ENCODE measurements around the gene TLR9.

TLR9 gene

DNA sequence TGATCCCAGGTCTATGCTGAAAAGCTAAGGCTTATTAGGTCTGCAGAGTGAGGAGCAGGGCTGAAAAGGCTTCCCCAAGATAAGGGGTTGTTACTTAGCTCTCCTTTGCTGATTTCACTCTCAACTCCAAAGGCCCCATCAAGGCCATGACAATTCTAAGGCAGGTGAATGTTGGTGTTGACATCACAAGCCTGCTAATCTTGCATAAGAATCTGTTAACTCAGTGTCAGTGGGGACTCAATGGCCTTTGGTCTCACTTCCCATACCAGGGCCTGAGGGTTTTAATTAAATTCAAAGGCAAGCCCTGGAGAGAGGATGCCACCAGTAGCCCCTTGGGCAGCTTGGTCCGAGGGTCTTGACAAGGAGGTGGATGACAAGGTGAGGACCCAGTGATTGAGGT, 36.9 kb downstream of the TLR9 start:
- TF ChIP-seq FOXA1 (IDR thresholded peaks at IDR 0.05) (no peak), ARNT (IDR thresholded peaks at IDR 0.05) (no peak), BHLHE40 (IDR thresholded peaks at IDR 0.05; ENCODE audit: borderline replicate concordance) (no peak), SUZ12 (IDR thresholded peaks at IDR 0.05) (no peak), L3MBTL2 (conservative IDR thresholded peaks at IDR 0.05) (no peak)
- DNase-seq (ENCODE audit: extremely low spot score): no peak
- ChIA-PET CTCF (no interaction called here), POLR2A (interaction anchor here (1.2 kb wide), 1 partner anchor 34 kb away, joined by 4 read pairs; the partner anchor contains the start of gene POC1A)

DNA sequence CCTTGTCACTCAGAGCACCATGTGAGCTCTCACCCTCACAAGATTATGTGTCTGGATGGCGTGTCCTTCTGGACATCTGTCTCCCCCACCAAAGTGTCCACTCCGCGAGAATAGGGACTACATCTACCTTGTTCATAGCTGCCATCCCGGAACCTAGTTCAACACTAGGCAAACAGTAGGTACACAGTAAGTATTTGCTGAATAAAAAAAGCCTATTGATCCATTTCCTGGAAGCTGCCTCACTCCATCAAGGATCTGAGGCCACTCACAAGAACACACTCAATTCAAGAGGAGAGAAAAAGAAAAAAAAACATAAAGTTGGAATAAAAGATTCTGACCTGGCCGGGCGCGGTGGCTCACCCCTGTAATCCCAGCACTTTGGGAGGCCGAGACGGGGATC, 38.7 kb downstream of the TLR9 start:
- CTCF ChIA-PET: no interaction called here
- POLR2A ChIA-PET: no interaction called here

GRCh38 chr3:52185837-52186236, 39.6 kb downstream of the TLR9 start:
- TF ChIP-seq CTBP1 (IDR thresholded peaks at IDR 0.05; ENCODE audit: borderline replicate concordance): no peak
- no peak for TF ChIP-seq LEF1 (IDR thresholded peaks at IDR 0.05; ENCODE audit: borderline replicate concordance)
- no peak for TF ChIP-seq HDGF (IDR thresholded peaks at IDR 0.05; ENCODE audit: borderline replicate concordance)
- no peak for TF ChIP-seq SP1 (IDR thresholded peaks at IDR 0.05)
- no peak for TF ChIP-seq FOXM1 (IDR thresholded peaks at IDR 0.05; ENCODE audit: borderline replicate concordance)
- no peak for TF ChIP-seq BHLHE40 (IDR thresholded peaks at IDR 0.05; ENCODE audit: borderline replicate concordance)
- TF ChIP-seq FOXK2 (IDR thresholded peaks at IDR 0.05): no peak
- ChIA-PET POLR2A (interaction anchor here (1.0 kb wide), 1 partner anchor 12 kb away, joined by 3 read pairs; no protein-coding TSS in a partner anchor), CTCF (interaction anchor here (1.2 kb wide), 1 partner anchor 12 kb away, joined by 3 read pairs; no protein-coding TSS in a partner anchor)
- no peak for DNase-seq (ENCODE audit: extremely low spot score)

More for the DNA sequence above, 38.7 kb downstream of the TLR9 start:
- no peak for TF ChIP-seq BHLHE40 (IDR thresholded peaks at IDR 0.05; ENCODE audit: borderline replicate concordance)
- TF ChIP-seq ELF4 (IDR thresholded peaks at IDR 0.05): no peak
- no peak for TF ChIP-seq SP1 (IDR thresholded peaks at IDR 0.05)
- TF ChIP-seq, protein P1, sequence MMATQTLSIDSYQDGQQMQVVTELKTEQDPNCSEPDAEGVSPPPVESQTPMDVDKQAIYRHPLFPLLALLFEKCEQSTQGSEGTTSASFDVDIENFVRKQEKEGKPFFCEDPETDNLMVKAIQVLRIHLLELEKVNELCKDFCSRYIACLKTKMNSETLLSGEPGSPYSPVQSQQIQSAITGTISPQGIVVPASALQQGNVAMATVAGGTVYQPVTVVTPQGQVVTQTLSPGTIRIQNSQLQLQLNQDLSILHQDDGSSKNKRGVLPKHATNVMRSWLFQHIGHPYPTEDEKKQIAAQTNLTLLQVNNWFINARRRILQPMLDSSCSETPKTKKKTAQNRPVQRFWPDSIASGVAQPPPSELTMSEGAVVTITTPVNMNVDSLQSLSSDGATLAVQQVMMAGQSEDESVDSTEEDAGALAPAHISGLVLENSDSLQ (IDR thresholded peaks at IDR 0.05): no peak
- no peak for TF ChIP-seq HDGF (IDR thresholded peaks at IDR 0.05; ENCODE audit: borderline replicate concordance)
- no peak for TF ChIP-seq FOXA1 (IDR thresholded peaks at IDR 0.05)
- DNase-seq (ENCODE audit: extremely low spot score): no peak

DNA sequence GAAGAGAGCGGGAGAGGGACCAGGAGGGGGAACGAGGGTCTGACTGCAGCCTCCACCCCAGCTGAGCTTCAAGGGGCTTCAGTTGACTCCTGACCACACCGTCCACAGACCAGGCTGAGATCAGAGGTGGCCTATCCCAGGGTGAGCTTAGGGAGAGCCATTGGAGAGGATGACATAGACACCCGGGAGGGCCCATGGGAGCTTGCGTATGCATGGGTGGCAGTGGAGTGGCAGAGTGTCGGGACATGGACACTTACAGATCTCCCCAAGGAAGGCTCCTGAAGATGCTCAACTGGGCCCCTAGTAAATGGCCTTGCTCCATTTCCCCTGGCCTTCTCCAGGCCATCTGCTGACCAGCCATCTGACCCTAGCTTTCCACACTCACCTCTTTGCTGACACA, 40.1 kb downstream of the TLR9 start:
- no peak for DNase-seq (ENCODE audit: extremely low spot score)
- no peak for TF ChIP-seq ZNF384 (IDR thresholded peaks at IDR 0.05)
- no peak for TF ChIP-seq FOXK2 (IDR thresholded peaks at IDR 0.05)
- no peak for TF ChIP-seq L3MBTL2 (conservative IDR thresholded peaks at IDR 0.05)
- no peak for TF ChIP-seq FOXA1 (IDR thresholded peaks at IDR 0.05)
- no peak for TF ChIP-seq CTBP1 (IDR thresholded peaks at IDR 0.05; ENCODE audit: borderline replicate concordance)
- no peak for TF ChIP-seq ELF4 (IDR thresholded peaks at IDR 0.05)
- no peak for TF ChIP-seq SUZ12 (IDR thresholded peaks at IDR 0.05)
- TF ChIP-seq ARNT (IDR thresholded peaks at IDR 0.05): no peak
- no peak for TF ChIP-seq TARDBP (IDR thresholded peaks at IDR 0.05)
- TF ChIP-seq FOXM1 (IDR thresholded peaks at IDR 0.05; ENCODE audit: borderline replicate concordance): no peak
- TF ChIP-seq SP1 (IDR thresholded peaks at IDR 0.05): no peak
- no peak for TF ChIP-seq NFRKB (IDR thresholded peaks at IDR 0.05)
- TF ChIP-seq, protein P1 (IDR thresholded peaks at IDR 0.05): no peak
- ChIA-PET POLR2A (interaction anchor here (0.6 to 1.0 kb wide), 2 partner anchors 12 to 26 kb away, joined by 3 read pairs; no protein-coding TSS in a partner anchor), CTCF (interaction anchor here (1.2 kb wide), 1 partner anchor 12 kb away, joined by 3 read pairs; no protein-coding TSS in a partner anchor)

DNA sequence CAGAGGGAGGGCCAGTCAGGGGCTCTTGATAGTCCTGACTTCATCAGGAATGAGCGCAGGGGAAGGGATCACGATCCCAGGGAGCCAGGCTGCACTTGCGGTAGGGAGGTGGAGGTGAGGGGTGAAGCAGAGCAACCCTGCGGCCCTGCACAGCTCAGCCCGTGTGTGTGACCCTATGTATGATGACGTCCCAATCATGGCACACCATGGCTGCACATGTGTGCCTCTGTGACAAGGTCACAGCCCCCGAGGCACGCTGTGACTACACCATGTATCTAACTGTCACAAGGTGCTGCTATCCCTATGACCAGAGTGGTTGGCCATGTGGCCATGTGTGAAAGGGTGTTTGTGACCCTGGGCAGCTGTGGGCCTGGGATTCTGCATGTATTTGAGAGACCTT, 40.8 kb downstream of the TLR9 start:
- ChIA-PET POLR2A (interaction anchor here (1.0 kb wide), 2 partner anchors 13 kb away, joined by 3 to 4 read pairs; no protein-coding TSS in a partner anchor), CTCF (interaction anchor here (1.2 kb wide), 1 partner anchor 13 kb away, joined by 3 read pairs; no protein-coding TSS in a partner anchor)
- TF ChIP-seq NFRKB (IDR thresholded peaks at IDR 0.05) (no peak), HDGF (IDR thresholded peaks at IDR 0.05; ENCODE audit: borderline replicate concordance) (no peak), SUZ12 (IDR thresholded peaks at IDR 0.05) (no peak), L3MBTL2 (conservative IDR thresholded peaks at IDR 0.05) (no peak), ZNF384 (IDR thresholded peaks at IDR 0.05) (no peak), ELF4 (IDR thresholded peaks at IDR 0.05) (no peak), FOXK2 (IDR thresholded peaks at IDR 0.05) (no peak), ARNT (IDR thresholded peaks at IDR 0.05) (no peak), FOXA1 (IDR thresholded peaks at IDR 0.05) (no peak), TARDBP (IDR thresholded peaks at IDR 0.05) (no peak), BHLHE40 (IDR thresholded peaks at IDR 0.05; ENCODE audit: borderline replicate concordance) (no peak), SP1 (IDR thresholded peaks at IDR 0.05) (no peak), LEF1 (IDR thresholded peaks at IDR 0.05; ENCODE audit: borderline replicate concordance) (no peak), CTBP1 (IDR thresholded peaks at IDR 0.05; ENCODE audit: borderline replicate concordance) (no peak), FOXM1 (IDR thresholded peaks at IDR 0.05; ENCODE audit: borderline replicate concordance) (no peak)
- TF ChIP-seq, protein P1 (IDR thresholded peaks at IDR 0.05): no peak
- DNase-seq (ENCODE audit: extremely low spot score): no peak

GRCh38 chr3:52183786-52184445, 41.5 kb downstream of the TLR9 start:
- no peak for DNase-seq (ENCODE audit: extremely low spot score)
- TF ChIP-seq, protein P1 (IDR thresholded peaks at IDR 0.05): no peak
- TF ChIP-seq FOXM1 (IDR thresholded peaks at IDR 0.05; ENCODE audit: borderline replicate concordance) (no peak), LEF1 (IDR thresholded peaks at IDR 0.05; ENCODE audit: borderline replicate concordance) (no peak), FOXK2 (IDR thresholded peaks at IDR 0.05) (no peak), ZNF384 (IDR thresholded peaks at IDR 0.05) (no peak), ELF4 (IDR thresholded peaks at IDR 0.05) (no peak), BHLHE40 (IDR thresholded peaks at IDR 0.05; ENCODE audit: borderline replicate concordance) (no peak), ARNT (IDR thresholded peaks at IDR 0.05) (no peak), CTBP1 (IDR thresholded peaks at IDR 0.05; ENCODE audit: borderline replicate concordance) (no peak)
- POLR2A ChIA-PET: interaction anchor here (0.9 to 1.0 kb wide), 2 partner anchors 13 to 30 kb away, joined by 3 to 4 read pairs; partner anchors contain the start of gene POC1A
- CTCF ChIA-PET: no interaction called here

Data from HEK293T (cell line).